ENCODE results near the gene GPR107. TPM values are rescaled to one million over a fixed set of nuclear protein-coding genes. Genes with fewer than 3 reads are reported as not detected.
A peak's percentile ranks its signal among the peaks of the same experiment; 100 is the strongest.

GPR107 gene
- total and polyA plus RNA-seq, 2 experiments from 2014 or later: 8.0 to 18.9 TPM

DNA sequence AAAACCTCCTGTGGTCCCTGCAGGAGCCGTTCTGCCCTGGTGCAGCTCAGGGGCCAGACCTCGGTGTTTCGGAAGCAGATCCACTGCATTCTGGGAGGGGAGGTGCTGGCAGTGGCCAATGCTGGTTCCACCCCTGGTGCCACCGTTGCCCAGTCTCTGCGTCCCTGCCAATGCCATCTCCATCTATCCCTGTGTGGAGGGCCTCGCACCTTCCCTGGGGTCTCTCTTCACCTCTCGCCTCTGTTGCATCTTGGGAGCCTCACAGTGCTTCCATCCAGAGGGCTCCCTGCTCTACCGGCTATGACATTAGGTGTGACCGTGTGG is 133.8 kb downstream of the GPR107 start:
- H2AFZ ChIP-seq: peak overlapping the region; percentile 56

DNA sequence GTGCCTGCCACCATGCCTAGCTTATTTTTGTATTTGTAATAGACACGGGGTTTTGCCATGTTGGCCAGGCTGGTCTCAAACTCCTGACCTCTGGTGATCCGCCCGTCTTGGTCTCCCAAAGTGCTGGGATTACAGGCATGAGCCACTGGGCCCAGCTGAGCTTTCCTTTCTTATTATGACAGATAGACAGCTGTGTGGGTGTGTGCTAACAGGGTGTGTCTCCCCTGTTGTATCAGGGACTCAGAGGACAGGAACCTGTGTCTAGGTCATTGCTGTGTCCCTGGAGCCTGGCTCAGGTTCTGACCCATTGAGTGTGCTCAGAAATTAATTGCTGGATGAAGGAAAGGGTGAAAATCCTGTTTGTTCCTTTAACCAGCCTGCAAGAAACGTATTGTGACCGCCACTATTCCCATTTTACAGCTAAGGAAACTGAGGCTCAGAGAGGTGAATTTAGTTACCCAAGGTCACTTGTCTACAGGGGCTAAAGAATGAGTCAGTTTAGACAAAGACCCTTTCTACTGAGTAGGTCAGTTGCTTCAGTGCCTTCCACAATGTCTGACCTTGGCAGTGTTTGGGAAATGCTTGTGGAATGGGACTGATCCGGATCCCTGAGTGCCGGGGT is 135.3 kb downstream of the GPR107 start:
- Histone ChIP-seq H3K4me1 (ENCODE audit: insufficient read depth) (peaks cover 20% of the 10 kb centered on the region), H3K4me3 (no peak overlapping the region), H3K4me2 (ENCODE audit: unreplicated experiment) (no peak overlapping the region), H2AFZ (no peak overlapping the region), H3K9me3 (ENCODE audit: low read depth) (no peaks in the 10 kb centered on the region), H3K79me2 (ENCODE audit: insufficient read depth) (peaks cover 99% of the 10 kb centered on the region), H3K9me2 (ENCODE audit: insufficient read depth) (no peaks in the 10 kb centered on the region), H3F3A (ENCODE audit: insufficient read depth) (peaks cover 4% of the 10 kb centered on the region), H3K27me3 (replicated peaks; ENCODE audit: insufficient read depth) (no peaks in the 10 kb centered on the region), H3K27ac (no peak overlapping the region), H3K9ac (no peak overlapping the region), H4K20me1 (ENCODE audit: insufficient read depth) (no peaks in the 10 kb centered on the region), H3K36me3 (ENCODE audit: low read depth) (no peaks in the 10 kb centered on the region)
- TF ChIP-seq EZH2phosphoT487 (IDR thresholded peaks at IDR 0.05; ENCODE audit: insufficient read depth, low read depth) (no peak), EZH2 (IDR thresholded peaks at IDR 0.05; ENCODE audit: insufficient read depth, poor library complexity, severe bottlenecking) (no peak)
- in situ Hi-C loops (cut with MboI): no loop called here
- no peak for DNase-seq
- 95 to 96% methylated on average over 7 of the region's 7 CpGs for WGBS, 2 experiments (ENCODE audit: low coverage in 1 of 2, low lambda C conversion rate in 2 of 2, missing lambda C conversion rate in 2 of 2)

More for the DNA sequence above, 133.8 kb downstream of the GPR107 start:
- H3K27me3 ChIP-seq (replicated peaks; ENCODE audit: insufficient read depth): no peaks in the 10 kb centered on the region
- H3K9me2 ChIP-seq (ENCODE audit: insufficient read depth): no peaks in the 10 kb centered on the region
- no peak overlapping the region for H3K27ac ChIP-seq
- H4K20me1 ChIP-seq (ENCODE audit: insufficient read depth): no peaks in the 10 kb centered on the region
- DNase-seq: no peak
- H3K4me3 ChIP-seq: peak overlapping the region; percentile 52
- H3F3A ChIP-seq (ENCODE audit: insufficient read depth): peaks cover 15% of the 10 kb centered on the region
- peak overlapping the region; percentile 64 for H3K4me2 ChIP-seq (ENCODE audit: unreplicated experiment)
- H3K4me1 ChIP-seq (ENCODE audit: insufficient read depth): peaks cover 32% of the 10 kb centered on the region
- in situ Hi-C loops (cut with MboI): no loop called here
- TF ChIP-seq EZH2phosphoT487 (IDR thresholded peaks at IDR 0.05; ENCODE audit: insufficient read depth, low read depth): no peak
- no peak for TF ChIP-seq EZH2 (IDR thresholded peaks at IDR 0.05; ENCODE audit: insufficient read depth, poor library complexity, severe bottlenecking)
- no peaks in the 10 kb centered on the region for H3K9me3 ChIP-seq (ENCODE audit: low read depth)
- H3K9ac ChIP-seq: peak overlapping the region; percentile 45; the same call in 1 of the 2 replicates
- 30 to 31% methylated on average over 9 of the region's 9 CpGs for WGBS, 2 experiments (ENCODE audit: low coverage in 1 of 2, low lambda C conversion rate in 2 of 2, missing lambda C conversion rate in 2 of 2)
- H3K36me3 ChIP-seq (ENCODE audit: low read depth): no peaks in the 10 kb centered on the region
- H3K79me2 ChIP-seq (ENCODE audit: insufficient read depth): peaks cover 93% of the 10 kb centered on the region

Small RNAs within 50 kb of the gene (small RNA-seq; reads per million reads assigned to genes)
- gene RF00019 (ENCODE audit: low read depth, low replicate concordance): not detected

Other genes starting within 250 kb of the GPR107 start
- 63.6 and 73.6 TPM in 2 replicates for gene TOR1A, start 229.8 kb upstream of the GPR107 start, total RNA-seq (2014; rRNA removed; shearing (Covaris generic))
- gene TOR1A, start 229.8 kb upstream of the GPR107 start, polyA plus RNA-seq (2016; fragmentation: Nextera tagmentation; extraction: Ambion mirVana): 101 and 102 TPM in 2 replicates
- gene C9orf78, start 218.6 kb upstream of the GPR107 start, total RNA-seq (2014; rRNA removed; shearing (Covaris generic)): 46.8 and 66.0 TPM in 2 replicates
- 79.7 and 80.7 TPM in 2 replicates for gene C9orf78, start 218.6 kb upstream of the GPR107 start, polyA plus RNA-seq (2016; fragmentation: Nextera tagmentation; extraction: Ambion mirVana)
- 7.3 and 10.3 TPM in 2 replicates for gene USP20, start 218.4 kb upstream of the GPR107 start, total RNA-seq (2014; rRNA removed; shearing (Covaris generic))
- 15.7 and 15.8 TPM in 2 replicates for gene USP20, start 218.4 kb upstream of the GPR107 start, polyA plus RNA-seq (2016; fragmentation: Nextera tagmentation; extraction: Ambion mirVana)
- 18.8 and 22.6 TPM in 2 replicates for gene FNBP1, start 10.7 kb upstream of the GPR107 start, total RNA-seq (2014; rRNA removed; shearing (Covaris generic))
- gene FNBP1, start 10.7 kb upstream of the GPR107 start, polyA plus RNA-seq (2016; fragmentation: Nextera tagmentation; extraction: Ambion mirVana): 17.8 TPM in 2 replicates
- 32.2 and 33.0 TPM in 2 replicates for gene NCS1, start 118.5 kb downstream of the GPR107 start, total RNA-seq (2014; rRNA removed; shearing (Covaris generic))
- 4.7 and 5.7 TPM in 2 replicates for gene NCS1, start 118.5 kb downstream of the GPR107 start, polyA plus RNA-seq (2016; fragmentation: Nextera tagmentation; extraction: Ambion mirVana)
- not detected in 2 replicates for gene HMCN2, start 211.9 kb downstream of the GPR107 start, total RNA-seq (2014; rRNA removed; shearing (Covaris generic))
- gene HMCN2, start 211.9 kb downstream of the GPR107 start, polyA plus RNA-seq (2016; fragmentation: Nextera tagmentation; extraction: Ambion mirVana): not detected in 2 replicates

Data from GM23248 (cell line).